HG03521 (cell line): ENCODE measurements around the gene SCAPER.
A peak's percentile ranks its signal among the peaks of the same experiment; 100 is the strongest.
"Not testable (repeated sequence)": the region's sequence is repeated elsewhere in the genome, so short reads cannot be mapped to it uniquely, and the experiment has no call there.

ENCODE experiments used
- ATAC-seq: cut with Tn5 transposase; IDR thresholded peaks from one replicate; pipeline ENCODE4 v1.9.1; 2021; ENCODE audit warnings: mild to moderate bottlenecking, moderate library complexity; ENCODE audit not compliant: unreplicated experiment

The SCAPER gene

GRCh38 chr15:76333309-76333708, 571.8 kb downstream of the SCAPER start:
- ATAC-seq = no peak

GRCh38 chr15:76332796-76333195, 572.3 kb downstream of the SCAPER start:
- ATAC-seq = no peak

GRCh38 chr15:76330080-76330680, 575.0 kb downstream of the SCAPER start:
- no peak for ATAC-seq

GRCh38 chr15:76328958-76329357, 576.2 kb downstream of the SCAPER start:
- ATAC-seq = no peak

- no peak for ATAC-seq
Measured at GRCh38 chr15:76328106-76328696, 576.9 kb downstream of the SCAPER start.

GRCh38 chr15:76327191-76328105, 577.7 kb downstream of the SCAPER start:
- ATAC-seq = no peak

GRCh38 chr15:76325704-76326103, 579.4 kb downstream of the SCAPER start:
- no peak for ATAC-seq

- ATAC-seq = no peak
Measured at GRCh38 chr15:76324066-76324465, 581.1 kb downstream of the SCAPER start.

- ATAC-seq = no peak
Measured at GRCh38 chr15:76321602-76322001, 583.5 kb downstream of the SCAPER start.

- ATAC-seq = no peak
Measured at GRCh38 chr15:76321171-76321570, 584.0 kb downstream of the SCAPER start.

- no peak for ATAC-seq
Measured at GRCh38 chr15:76320012-76320411, 585.1 kb downstream of the SCAPER start.

GRCh38 chr15:76313731-76314130, 591.4 kb downstream of the SCAPER start:
- ATAC-seq = no peak

- not testable (repeated sequence) for ATAC-seq
Measured at GRCh38 chr15:76313175-76313567, 592.0 kb downstream of the SCAPER start.

- ATAC-seq = no peak
Measured at GRCh38 chr15:76312540-76313174, 592.5 kb downstream of the SCAPER start.

- ATAC-seq = peak; percentile 99
Measured at GRCh38 chr15:76311100-76311953, 593.8 kb downstream of the SCAPER start, which contains the start of gene ETFA. Gene ETFA (minus strand): TSS chr15:76311469. CDS start chr15:76311388, 81 bp downstream.

- ATAC-seq = no peak
Measured at GRCh38 chr15:76310475-76311099, 594.6 kb downstream of the SCAPER start.

GRCh38 chr15:76309601-76310330, 595.4 kb downstream of the SCAPER start:
- ATAC-seq = no peak

- no peak for ATAC-seq
Measured at GRCh38 chr15:76303909-76304308, 601.2 kb downstream of the SCAPER start.

GRCh38 chr15:76299786-76300185, 605.4 kb downstream of the SCAPER start:
- ATAC-seq = no peak
